Gastroesophageal sphincter (tissue), 3 donors: ENCODE results near the gene LPCAT1.

Source experiments
- CTCF ChIP-seq, 4 experiments: fragments of 200-600 bp in 2 of 4; fragments of 450-650 bp in 2 of 4; sonication (generic) in 1 of 4; IDR thresholded peaks; one replicate each; pipeline ENCODE4 v1.5.1; 2017 to 2019; ENCODE audit warnings: antibody characterized with exemption in 4 of 4, mild to moderate bottlenecking in 2 of 4, moderate library complexity in 2 of 4
- EP300 ChIP-seq: sonication (generic); formaldehyde crosslinking; IDR thresholded peaks from one replicate; pipeline ENCODE4 v1.6.1; 2017; ENCODE audit warnings: antibody characterized with exemption, mild to moderate bottlenecking
- POLR2A ChIP-seq, 2 donors: fragments of 450-650 bp; IDR thresholded peaks; one replicate each; pipeline ENCODE4 v1.6.1; 2017; ENCODE audit warnings: antibody characterized with exemption in 2 of 2, mild to moderate bottlenecking in 2 of 2, moderate library complexity in 1 of 2
- POLR2AphosphoS5 ChIP-seq: sonication (generic); formaldehyde crosslinking; IDR thresholded peaks from one replicate; pipeline ENCODE4 v1.6.1; 2017; ENCODE audit warnings: antibody characterized with exemption

- TF ChIP-seq CTCF (IDR thresholded peaks at IDR 0.05) (no peak), POLR2A (IDR thresholded peaks at IDR 0.05) (no peak), POLR2AphosphoS5 (no peak), EP300 (no peak)
Measured at GRCh38 chr5:1417586-1418225, 106.1 kb downstream of the LPCAT1 start.
